Cardiac septum (tissue), 1 donor: ENCODE measurements around the gene ATF5. TPM values are rescaled to one million over a fixed set of nuclear protein-coding genes. Genes with fewer than 3 reads are reported as not detected.

ENCODE experiments used
- DNase-seq: peaks from one replicate; pipeline ENCODE4 v3.0.0-alpha.2; 2020; ENCODE audit warnings: low spot score
- intact Hi-C: fragments of 100-400 bp; cut with DNase I; formaldehyde crosslinking; loops from one replicate; pipeline ENCODE4 v1.14.0; 2022
- total RNA-seq: library from RNA; stranded (reverse); fragmentation: NEBNext Ultra II Directional; extraction: Animal tissue kit (Norgen Biotek cat#: 25700); gene quantifications from one replicate; pipeline ENCODE4 v1.2.1, GENCODE V29; 2021
- donor health status: DM: no; HTN: no; CAD: no.

The ATF5 gene
- total RNA-seq, 1 donor from 2014 or later: 10.6 TPM

DNA sequence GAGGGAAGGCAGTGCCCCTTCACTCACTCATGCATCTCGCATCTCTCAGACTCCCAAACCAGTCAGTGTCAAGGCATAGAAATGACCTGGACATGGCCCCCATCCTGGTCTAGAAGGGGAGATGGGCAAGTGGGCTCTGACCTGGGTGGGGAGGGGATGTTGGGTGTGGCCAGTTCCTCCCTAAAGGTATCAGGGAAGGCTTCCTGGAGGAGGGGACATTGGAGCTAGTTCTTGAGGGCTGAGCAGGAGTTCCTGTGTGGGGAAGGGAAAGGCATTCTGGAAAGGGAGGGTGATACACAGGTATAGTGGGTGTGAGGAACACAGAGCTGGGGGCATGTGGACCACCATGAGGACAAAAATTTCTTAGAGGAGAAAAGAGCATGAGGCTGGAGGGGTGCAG, 36.3 kb upstream of the ATF5 start:
- DNase-seq: no peak
- intact Hi-C loops: no loop called here

DNA sequence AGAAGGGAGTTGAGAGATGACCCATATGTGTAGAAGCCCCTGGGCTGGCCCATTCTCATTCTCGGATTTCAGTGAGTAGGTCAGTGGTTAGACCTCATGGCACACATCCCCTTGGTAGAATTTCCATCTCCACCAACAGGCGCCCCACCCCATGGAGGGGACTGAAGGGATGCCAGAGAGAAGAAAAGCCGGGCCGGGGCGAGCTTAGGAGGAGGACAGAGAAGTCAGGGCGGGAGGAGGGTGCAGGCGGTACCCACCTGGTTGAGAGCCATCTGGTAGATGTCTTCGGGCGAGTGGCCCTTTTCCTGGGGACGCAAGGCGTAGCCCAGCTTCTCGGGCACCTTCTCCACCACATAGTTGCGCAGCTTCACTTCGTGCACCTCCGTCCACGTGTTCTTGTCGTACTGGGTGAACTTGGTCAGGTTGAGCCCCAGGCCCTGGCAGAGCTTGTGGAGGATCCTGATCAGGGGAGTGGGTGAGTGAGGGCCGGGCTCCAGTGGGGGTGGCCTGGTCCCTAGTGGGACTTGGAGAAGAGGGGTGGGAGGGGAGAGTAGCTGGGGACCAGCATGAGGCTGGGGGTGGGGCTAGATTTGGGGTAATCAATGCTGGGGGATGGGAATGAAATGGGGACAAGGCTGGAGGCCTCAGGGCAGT, 34.9 kb upstream of the ATF5 start:
- no peak for DNase-seq
- intact Hi-C loops: no loop called here

- intact Hi-C loops: no loop called here
- no peak for DNase-seq
These were observed 34.0 kb upstream of the ATF5 start for GRCh38 chr19:49894879-49895565.

DNA sequence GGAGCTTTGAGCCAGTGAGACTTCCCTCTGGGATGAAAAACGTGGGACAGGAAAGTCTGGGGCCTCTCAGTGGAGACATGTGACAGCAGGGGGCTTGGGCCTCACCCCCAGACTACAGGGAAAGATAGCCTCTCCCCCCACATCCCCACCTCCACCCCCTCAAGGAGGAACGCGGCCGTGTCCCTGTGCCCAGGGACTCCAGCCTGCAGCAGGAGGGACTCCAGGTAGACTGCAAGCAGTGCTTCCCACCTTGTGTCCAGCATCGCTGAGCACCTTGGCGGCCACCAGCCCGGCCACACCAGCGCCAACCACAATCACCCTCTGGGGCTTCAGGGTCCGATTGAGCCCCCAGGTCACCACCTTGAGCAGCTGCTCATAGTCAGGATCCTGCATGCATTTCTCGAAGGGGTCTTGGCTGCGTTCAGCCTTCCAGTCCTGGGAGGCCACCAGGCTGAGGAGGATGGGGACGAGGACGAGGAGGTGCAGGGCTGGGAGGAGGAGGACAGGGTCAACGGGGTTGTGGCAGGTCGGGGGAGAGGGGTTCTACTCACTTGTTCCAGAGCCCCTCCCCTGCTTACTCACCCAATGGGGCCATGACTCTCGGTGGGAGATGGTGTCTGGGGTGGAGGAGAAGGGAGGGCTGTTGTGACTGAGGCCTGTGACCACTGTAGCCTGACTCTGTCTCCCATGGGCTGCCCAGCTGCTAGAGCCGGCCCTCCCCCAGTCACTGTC, 33.3 kb upstream of the ATF5 start:
- DNase-seq: no peak
- intact Hi-C loops: no loop called here

DNA sequence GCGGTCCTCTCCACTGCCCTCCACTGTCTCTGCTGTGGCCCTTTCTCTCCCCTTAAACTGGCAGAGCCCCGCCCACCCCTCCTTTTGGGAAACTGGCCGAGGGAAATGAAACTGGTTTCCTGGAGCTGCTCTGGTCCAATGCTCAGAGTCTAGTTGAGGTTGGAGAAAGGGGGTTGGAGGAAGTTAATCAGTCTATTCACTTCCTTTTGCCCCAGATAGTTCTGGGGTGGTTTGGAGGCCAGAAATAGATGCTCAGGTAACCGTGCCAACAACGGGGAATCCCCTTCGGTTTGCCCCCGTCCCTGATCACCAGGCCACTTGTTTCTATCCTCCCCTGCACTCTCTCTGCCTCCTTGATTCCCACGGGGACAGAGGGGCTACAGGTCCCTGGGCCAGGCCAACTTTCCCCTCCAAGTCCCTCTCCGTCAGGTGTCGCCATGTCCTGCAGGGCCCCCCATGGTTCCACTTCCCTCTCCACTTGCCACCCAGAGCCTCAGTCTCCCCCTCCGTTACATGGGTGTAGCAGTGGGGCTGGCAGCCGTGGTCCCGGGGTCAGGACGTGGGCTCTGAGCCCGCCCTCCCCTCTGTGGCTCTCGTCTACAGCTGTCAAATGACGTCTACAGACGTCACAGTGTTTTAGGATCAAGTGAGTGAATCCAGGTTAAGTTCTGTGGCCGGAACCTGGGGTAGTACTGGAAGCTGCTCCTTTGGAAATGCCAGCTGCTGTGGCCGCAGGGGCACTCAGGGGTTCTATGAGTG, 32.0 kb upstream of the ATF5 start, which contains the start of gene IL4I1:
IL4I1 (minus strand) TSS at position 25 of the 759 bp plus-strand sequence. CDS start 727 bp downstream, outside the sequence.
- DNase-seq: no peak
- intact Hi-C loops: no loop called here

- DNase-seq: no peak
- intact Hi-C loops: no loop called here
These were observed 24.9 kb upstream of the ATF5 start for GRCh38 chr19:49904136-49904535.

DNA sequence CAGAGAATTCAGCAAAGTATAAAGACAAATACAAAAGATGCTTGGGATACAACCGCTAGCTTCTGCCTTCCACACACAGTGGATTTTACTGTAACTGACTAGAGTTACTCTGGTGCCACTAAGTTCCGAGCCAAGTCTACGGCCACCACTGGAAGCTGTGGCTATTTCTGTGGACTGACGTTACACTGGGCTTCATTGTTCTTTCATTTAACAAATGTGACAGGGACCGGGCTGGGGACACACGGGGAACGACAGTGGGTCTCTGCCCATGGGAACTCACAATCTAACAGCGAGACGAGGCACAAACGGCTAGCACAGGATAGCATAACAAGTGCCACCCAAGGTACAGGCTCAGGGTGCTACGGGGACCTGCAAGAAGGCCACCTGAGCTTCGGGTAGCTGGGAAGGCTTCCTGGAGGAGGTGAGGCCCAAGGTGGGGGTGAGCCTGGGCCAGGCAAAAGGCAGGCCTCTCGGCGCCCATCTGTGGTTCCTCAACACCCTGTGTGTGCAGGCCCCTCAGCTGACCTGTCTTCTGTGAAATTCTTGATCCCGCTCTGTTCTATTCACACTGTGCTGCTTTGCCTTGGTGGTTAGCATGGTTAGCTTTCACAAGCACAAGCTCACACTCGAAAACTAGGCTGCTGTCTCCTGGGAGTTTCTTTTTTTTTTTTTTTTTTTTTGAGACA, 22.0 kb upstream of the ATF5 start:
- intact Hi-C loops: no loop called here
- no peak for DNase-seq

DNA sequence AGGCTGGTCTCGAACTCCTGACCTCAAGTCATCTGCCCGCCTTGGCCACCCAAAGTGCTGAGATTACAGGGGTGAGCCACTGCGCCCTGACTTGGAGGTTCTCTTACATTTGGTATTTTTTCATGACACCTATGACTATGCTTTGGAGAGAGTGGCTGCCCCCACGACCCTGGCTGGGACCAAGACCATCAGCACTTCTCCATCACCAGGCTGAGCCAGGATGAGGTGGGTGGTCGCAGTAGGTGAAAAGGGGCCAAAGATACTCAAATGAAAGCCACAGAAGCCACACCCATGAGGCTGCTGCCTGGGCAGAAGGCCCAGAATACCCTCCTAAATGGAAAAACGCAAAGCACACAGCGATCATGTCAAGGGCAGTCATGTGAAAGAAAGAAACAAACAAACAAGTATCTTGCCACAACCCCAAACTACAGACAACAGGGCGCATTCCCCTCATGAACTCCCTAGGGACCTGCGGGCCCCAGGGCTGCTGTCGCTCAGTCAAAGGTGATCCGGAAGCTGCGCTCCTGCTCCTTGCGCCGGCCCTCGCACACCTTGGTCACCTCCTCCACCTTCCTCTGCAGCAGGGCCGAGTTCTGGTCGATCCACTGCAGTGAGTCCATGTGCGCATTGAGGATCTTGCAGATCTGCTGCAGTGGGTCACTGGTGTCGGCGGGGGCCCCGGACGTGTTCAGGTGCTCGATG, 21.1 kb upstream of the ATF5 start:
- no peak for DNase-seq
- intact Hi-C loops: no loop called here

DNA sequence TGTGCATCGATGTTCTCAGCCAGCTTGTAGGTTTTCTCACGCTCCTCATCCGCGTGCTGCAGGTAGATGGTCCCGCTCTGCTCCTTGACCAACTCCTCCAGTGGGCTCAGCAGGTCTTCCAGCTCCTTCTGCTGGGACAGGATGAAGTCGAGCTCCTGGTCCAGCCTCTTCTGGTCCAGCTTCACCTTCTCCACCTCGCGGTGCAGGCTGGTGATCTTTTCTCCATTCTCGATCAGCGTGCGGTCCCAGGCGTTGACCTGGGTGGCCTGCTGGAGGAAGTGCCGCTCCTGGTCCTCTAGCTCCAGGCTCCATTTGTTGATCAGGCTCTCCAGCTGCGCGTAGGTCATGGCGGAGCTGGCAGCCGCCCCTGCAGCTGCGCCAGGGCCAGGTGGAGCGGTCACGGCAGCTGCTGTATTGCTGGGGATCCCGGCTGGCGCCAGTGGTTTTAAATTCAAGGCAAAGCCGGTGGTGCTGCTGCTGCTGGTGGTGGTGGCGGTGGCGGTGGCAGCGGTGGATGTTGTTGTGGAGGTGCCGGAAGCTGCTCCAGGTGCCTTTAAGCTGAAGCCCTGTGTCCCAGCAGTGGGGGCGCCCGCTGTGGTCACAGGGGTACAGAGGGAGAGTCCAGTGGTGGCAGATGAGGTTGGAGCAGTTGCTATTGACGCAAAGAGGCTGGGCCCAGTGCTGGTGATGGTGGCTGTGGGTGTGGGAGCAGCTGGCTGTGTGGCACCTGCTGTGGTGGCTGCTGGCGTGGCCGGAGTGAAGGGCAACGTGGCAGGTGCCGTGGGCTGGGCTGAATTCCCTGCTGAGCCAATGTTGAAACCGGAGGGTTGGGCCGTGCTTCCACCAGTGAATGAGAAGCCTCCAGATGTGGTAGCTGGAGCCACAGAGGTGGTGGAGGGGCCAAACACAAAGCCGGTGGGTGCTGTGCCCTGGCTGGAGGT, 20.3 kb upstream of the ATF5 start:
- intact Hi-C loops: no loop called here
- no peak for DNase-seq

- intact Hi-C loops: no loop called here
- DNase-seq: no peak
These were observed 18.8 kb upstream of the ATF5 start for GRCh38 chr19:49910179-49910578.

- DNase-seq: no peak
These were observed 17.4 kb upstream of the ATF5 start for GRCh38 chr19:49911381-49912145.

DNA sequence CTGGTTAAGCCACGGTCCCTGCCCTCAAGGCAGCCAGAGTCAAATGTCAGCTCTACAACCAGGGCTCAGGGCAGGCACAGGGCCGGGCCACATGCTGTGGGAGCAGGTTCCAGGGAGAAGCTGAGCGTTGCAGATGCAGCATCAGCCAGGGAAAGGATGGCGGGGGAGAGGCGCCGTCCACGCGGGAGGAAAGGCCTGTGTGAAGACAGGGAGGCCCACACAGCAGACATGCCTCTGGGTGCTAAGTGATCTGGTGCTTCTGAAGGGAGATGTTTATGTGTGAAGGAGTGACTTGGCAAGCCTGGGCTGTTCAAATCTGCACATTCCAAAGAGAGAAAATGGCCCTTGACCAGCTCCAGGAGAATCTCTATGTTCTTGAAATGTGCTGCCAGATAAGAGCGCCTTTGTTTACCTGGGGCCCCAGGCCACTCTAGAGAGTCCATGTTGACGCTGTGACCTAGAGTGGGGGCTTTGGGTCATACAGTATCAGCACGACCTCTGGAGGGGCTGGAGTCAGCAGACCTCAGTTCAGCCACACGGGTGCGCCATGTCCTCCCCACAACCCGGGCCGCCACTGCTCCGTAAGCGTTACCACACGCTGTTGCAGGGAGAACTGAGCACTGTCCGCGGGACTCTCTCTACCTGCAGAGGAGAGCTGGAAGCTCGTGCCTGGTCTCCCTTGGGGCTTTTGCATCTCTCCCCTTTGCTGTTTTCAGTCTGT, 15.9 kb upstream of the ATF5 start:
- intact Hi-C loops: no loop called here
- DNase-seq: no peak

More at GRCh38 chr19:49911381-49912145, 17.4 kb upstream of the ATF5 start:
- intact Hi-C loops: no loop called here

- intact Hi-C loops: no loop called here
- DNase-seq: no peak
These were observed 15.3 kb upstream of the ATF5 start for GRCh38 chr19:49913720-49914119.

DNA sequence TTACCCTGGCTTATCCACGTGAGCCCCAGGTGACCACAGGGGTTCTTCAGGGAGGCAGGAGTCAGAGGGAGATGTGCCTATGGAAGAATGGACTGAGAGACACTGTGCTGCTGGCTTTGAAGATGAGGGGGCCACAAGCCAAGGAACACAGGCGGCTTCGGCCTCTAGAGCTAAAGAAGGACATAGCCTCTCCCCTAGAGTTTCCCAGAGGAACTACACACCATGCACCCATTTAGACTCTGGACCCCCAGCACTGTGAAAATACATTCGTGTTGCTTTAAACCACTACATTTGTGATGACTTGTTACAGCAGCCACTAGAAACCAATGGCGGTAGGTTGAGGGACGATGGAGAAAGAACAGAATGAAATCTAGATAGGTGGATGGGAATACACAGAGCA, 13.7 kb upstream of the ATF5 start:
- no peak for DNase-seq
- intact Hi-C loops: no loop called here

- intact Hi-C loops: no loop called here
- DNase-seq: no peak
These were observed 11.9 kb upstream of the ATF5 start for GRCh38 chr19:49916839-49917733.
